A549 (cell line): ENCODE data around the gene IGF1R. TPM values are rescaled to one million over a fixed set of nuclear protein-coding genes. Genes with fewer than 3 reads are reported as not detected.
A peak's percentile ranks its signal among the peaks of the same experiment; 100 is the strongest.

Experiments
- ATAC-seq, 2 experiments: fragments of 200-7000 bp in 1 of 2; fragments of >200 bp in 1 of 2; cut with Nextera tagmentation in 1 of 2; cut with Tn5 transposase in 1 of 2; 3 replicates each; pipeline versions ENCODE4 v1.8.0 to v1.9.1; 2018 to 2020; ENCODE audit warnings: mild to moderate bottlenecking in 1 of 2, moderate library complexity in 1 of 2
- CTCF ChIA-PET: fragments of 300-600 bp; sonication (Branson Sonifier 250); formaldehyde crosslinking; extraction: SDS; loops from one replicate; lab custom pipeline; 2021; ENCODE audit warnings: antibody characterized with exemption, inconsistent platforms; lab: Yijun Ruan, JAX
- POLR2A ChIA-PET: fragments of 350-600 bp; formaldehyde crosslinking; extraction: SDS; loops from one replicate; lab custom pipeline; 2021; ENCODE audit warnings: antibody characterized with exemption, inconsistent platforms; lab: Yijun Ruan, JAX
- DNase-seq, 2 experiments: peaks; one replicate each; pipeline versions ENCODE4 v3.0.0 to v3.0.0-alpha.2; 2011 to 2016; ENCODE audit warnings: low read depth in 1 of 2, low spot score in 1 of 2
- FAIRE-seq: peaks from 2 replicates; lab custom pipeline; 2011; peaks lifted over from hg19 to GRCh38; lab: Jason Lieb, UNC
- H3K27ac ChIP-seq, 2 experiments: fragments of >200 bp; sonication (Bioruptor Twin); formaldehyde crosslinking; 3 replicates each; pipeline ENCODE4 v1.5.1; 2016 to 2017
- H3K4me1 ChIP-seq: fragments of >200 bp; sonication (Bioruptor Twin); formaldehyde crosslinking; 3 replicates; pipeline ENCODE4 v1.6.1; 2016
- H3K4me2 ChIP-seq: fragments of >200 bp; sonication (Bioruptor Twin); formaldehyde crosslinking; 3 replicates; pipeline ENCODE4 v1.6.1; 2016
- H3K4me3 ChIP-seq: fragments of >200 bp; sonication (Bioruptor Twin); formaldehyde crosslinking; 3 replicates; pipeline ENCODE4 v1.5.1; 2016
- H3K9me3 ChIP-seq: fragments of >200 bp; sonication (Bioruptor Twin); formaldehyde crosslinking; 3 replicates; pipeline ENCODE4 v1.6.1; 2016
- CBX2 ChIP-seq: fragments of 200-600 bp; sonication (generic); IDR thresholded peaks from 2 replicates; pipeline ENCODE4 v1.6.1; 2016; ENCODE audit warnings: low read depth, mild to moderate bottlenecking, borderline replicate concordance
- CBX8 ChIP-seq: fragments of 200-600 bp; sonication (generic); IDR thresholded peaks from 2 replicates; pipeline ENCODE4 v1.6.1; 2016
- CEBPB ChIP-seq, 2 experiments: fragments of >200 bp in 1 of 2; sonication (Bioruptor Twin) in 1 of 2; formaldehyde crosslinking in 1 of 2; IDR thresholded peaks; 2 replicates each; pipeline ENCODE4 v1.6.1; 2012 to 2016
- CHD2 ChIP-seq: fragments of 150-350 bp; IDR thresholded peaks from 2 replicates; pipeline ENCODE4 v1.6.1; 2014; ENCODE audit warnings: low read length; ENCODE audit not compliant: partially characterized antibody
- EHMT2 ChIP-seq: fragments of 200-600 bp; sonication (generic); IDR thresholded peaks from 2 replicates; pipeline ENCODE4 v1.6.1; 2016; ENCODE audit warnings: antibody characterized with exemption, low read depth, mild to moderate bottlenecking, moderate library complexity
- ESRRA ChIP-seq: fragments of 150-350 bp; IDR thresholded peaks from 2 replicates; pipeline ENCODE4 v1.6.1; 2014; ENCODE audit warnings: mild to moderate bottlenecking, low read length, borderline replicate concordance
- GATA3 ChIP-seq: IDR thresholded peaks from 2 replicates; pipeline ENCODE4 v1.6.1; 2012; ENCODE audit warnings: borderline replicate concordance
- HOXB5 ChIP-seq: fragments of 250-450 bp; sonication (Bioruptor Pico); IDR thresholded peaks from 2 replicates; pipeline ENCODE4 v1.5.0; 2020; ENCODE audit warnings: mild to moderate bottlenecking, moderate library complexity
- JUN ChIP-seq, 2 experiments: fragments of >200 bp; sonication (Bioruptor Twin); formaldehyde crosslinking; IDR thresholded peaks; 2 replicates in 1 of 2; 3 replicates in 1 of 2; pipeline ENCODE4 v1.6.1; 2016 to 2017
- KDM1A ChIP-seq: fragments of 200-600 bp; sonication (generic); IDR thresholded peaks from 2 replicates; pipeline ENCODE4 v1.6.1; 2016; ENCODE audit warnings: low read depth, mild to moderate bottlenecking
- KDM5A ChIP-seq: fragments of 200-600 bp; sonication (generic); IDR thresholded peaks from 2 replicates; pipeline ENCODE4 v1.6.1; 2016; ENCODE audit warnings: antibody characterized with exemption, mild to moderate bottlenecking
- MAFK ChIP-seq: fragments of 450-650 bp; IDR thresholded peaks from 2 replicates; pipeline ENCODE4 v1.6.1; 2014; ENCODE audit not compliant: partially characterized antibody
- MAZ ChIP-seq: fragments of 150-350 bp; IDR thresholded peaks from 2 replicates; pipeline ENCODE4 v1.6.1; 2014; ENCODE audit warnings: antibody characterized with exemption, low read depth, low read length, borderline replicate concordance
- MYC ChIP-seq: IDR thresholded peaks from 2 replicates; pipeline ENCODE4 v1.6.1; 2012; ENCODE audit warnings: mild to moderate bottlenecking, inconsistent platforms, low read length, improper control_type of control experiment, borderline replicate concordance
- NFE2L2 ChIP-seq: fragments of 150-350 bp; conservative IDR thresholded peaks from 2 replicates; pipeline ENCODE4 v1.6.1; 2014; ENCODE audit warnings: low read length
- POLR2AphosphoS2 ChIP-seq: conservative IDR thresholded peaks from 2 replicates; pipeline ENCODE4 v1.6.1; 2012; ENCODE audit warnings: low read length, improper control_type of control experiment, inconsistent platforms
- RNF2 ChIP-seq: fragments of 200-600 bp; sonication (generic); IDR thresholded peaks from 2 replicates; pipeline ENCODE4 v1.6.1; 2016; ENCODE audit warnings: low read depth, mild to moderate bottlenecking, antibody characterized with exemption, moderate library complexity, borderline replicate concordance
- SREBF2 ChIP-seq: fragments of 450-650 bp; IDR thresholded peaks from 2 replicates; pipeline ENCODE4 v1.6.1; 2014; ENCODE audit warnings: mild to moderate bottlenecking, moderate library complexity
- ZC3H11A ChIP-seq: fragments of 450-650 bp; IDR thresholded peaks from 2 replicates; pipeline ENCODE4 v1.6.1; 2014; ENCODE audit warnings: antibody characterized with exemption, mild to moderate bottlenecking
- ZFP36 ChIP-seq: fragments of 450-650 bp; IDR thresholded peaks from 2 replicates; pipeline ENCODE4 v1.6.1; 2014; ENCODE audit warnings: borderline replicate concordance; ENCODE audit not compliant: partially characterized antibody
- ZNF302 ChIP-seq: fragments of 250-450 bp; sonication (Bioruptor Pico); IDR thresholded peaks from 2 replicates; pipeline ENCODE4 v1.9.0; 2021; ENCODE audit warnings: inconsistent platforms, mild to moderate bottlenecking, moderate library complexity
- WGBS: methylation state at CpG from one replicate; pipeline ENCODE4 v1.1.6; 2017; ENCODE audit errors: missing lambda C conversion rate; 5-methylcytosine and 5-hydroxymethylcytosine counted together
- polyA plus RNA-seq, 4 experiments: library from polyadenylated mRNA; depleted of rRNA in 3 of 4; stranded (reverse); fragments of >200 nt; fragmentation: RNase III in 1 of 4; extraction: RNeasy Plus Mini Kit Qiagen cat#74134 plus additional on column Dnase treatment in 1 of 4; gene quantifications; 2 replicates in 3 of 4; 3 replicates in 1 of 4; pipeline ENCODE4 v1.2.3, GENCODE V29; 2011 to 2017
- TF ChIP-seq, protein P1 (sequence below): fragments of 150-350 bp; IDR thresholded peaks from 2 replicates; pipeline ENCODE4 v1.6.1; 2014; ENCODE audit warnings: low read depth, mild to moderate bottlenecking, low read length
- TF ChIP-seq, protein P2 (sequence below): fragments of 450-650 bp; IDR thresholded peaks from 2 replicates; pipeline ENCODE4 v1.6.1; 2014; ENCODE audit warnings: antibody characterized with exemption
- TF ChIP-seq, protein P3 (sequence below): fragments of >200 bp; sonication (Bioruptor Twin); formaldehyde crosslinking; IDR thresholded peaks from 2 replicates; pipeline ENCODE4 v1.6.1; 2016
- TF ChIP-seq, protein P4 (sequence below): fragments of >200 bp; sonication (Bioruptor Twin); formaldehyde crosslinking; IDR thresholded peaks from 3 replicates; pipeline ENCODE4 v1.6.1; 2016

The IGF1R gene
- polyA plus RNA-seq, 2 of the 4 experiments (the other 2 are of a cell fraction), result 42.6 to 69.5 TPM

DNA sequence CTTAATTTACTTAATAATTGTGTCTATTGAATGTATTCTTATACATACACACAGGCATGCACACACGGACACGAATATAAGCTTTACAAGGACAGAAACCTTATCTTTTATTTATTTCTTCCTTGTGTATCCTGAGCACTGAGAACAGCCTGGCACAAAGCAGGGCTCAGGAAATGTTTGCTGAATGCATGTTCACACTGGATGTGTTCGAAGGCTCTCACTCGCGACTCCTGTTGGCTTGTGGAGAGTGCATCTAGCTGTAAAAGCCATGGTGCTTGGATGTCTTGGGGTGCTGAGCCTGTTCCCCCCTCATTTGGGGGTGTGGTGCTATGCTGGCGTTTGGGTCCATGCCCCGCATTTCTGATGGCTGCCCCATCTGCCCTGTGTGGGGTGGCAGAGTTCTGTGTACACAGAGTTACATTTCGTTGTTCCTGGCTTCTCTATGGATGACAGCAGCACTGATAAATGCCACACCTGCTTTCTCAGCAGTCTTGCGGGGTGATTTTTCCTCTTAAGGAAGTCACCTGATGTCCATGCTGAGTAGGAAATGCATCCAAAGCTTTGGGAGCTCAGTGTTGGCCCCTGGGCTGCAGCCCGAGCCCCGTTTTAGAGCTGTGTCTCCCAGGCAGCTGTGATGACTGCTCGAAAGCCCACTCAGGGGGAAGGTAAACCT lies 148.5 kb downstream of the IGF1R start:
- no peak for TF ChIP-seq CBX2
- TF ChIP-seq, protein P1, sequence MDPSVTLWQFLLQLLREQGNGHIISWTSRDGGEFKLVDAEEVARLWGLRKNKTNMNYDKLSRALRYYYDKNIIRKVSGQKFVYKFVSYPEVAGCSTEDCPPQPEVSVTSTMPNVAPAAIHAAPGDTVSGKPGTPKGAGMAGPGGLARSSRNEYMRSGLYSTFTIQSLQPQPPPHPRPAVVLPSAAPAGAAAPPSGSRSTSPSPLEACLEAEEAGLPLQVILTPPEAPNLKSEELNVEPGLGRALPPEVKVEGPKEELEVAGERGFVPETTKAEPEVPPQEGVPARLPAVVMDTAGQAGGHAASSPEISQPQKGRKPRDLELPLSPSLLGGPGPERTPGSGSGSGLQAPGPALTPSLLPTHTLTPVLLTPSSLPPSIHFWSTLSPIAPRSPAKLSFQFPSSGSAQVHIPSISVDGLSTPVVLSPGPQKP, result no peak
- no peak for TF ChIP-seq CBX8
- no peak for TF ChIP-seq MAZ
- no peak for TF ChIP-seq ZNF302 (CRISPR knock-in tag)
- no peak for TF ChIP-seq ESRRA
- no peak for TF ChIP-seq ZC3H11A
- TF ChIP-seq MAFK, result no peak
- no peak for TF ChIP-seq NFE2L2
- no peak for TF ChIP-seq RNF2
- no peak for TF ChIP-seq MYC
- DNase-seq (no peak), FAIRE-seq (no peak), ATAC-seq (no peak)
- H3K27ac ChIP-seq, result peak overlapping the region in 1 of 2 experiments; percentile 89; a peak in 3 of 6 replicates
- H3K4me1 ChIP-seq, result peaks cover 98% of the 10 kb centered on the region
- 81% methylated on average over 12 of the region's 12 CpGs for WGBS
- ChIA-PET POLR2A (no interaction called here), CTCF (interaction anchor here (1.1 to 14.2 kb wide), 8 partner anchors 10 to 278 kb away, joined by 3 to 172 read pairs (median 5); no protein-coding TSS in a partner anchor)
- no peak overlapping the region for H3K4me3 ChIP-seq
- no peaks in the 10 kb centered on the region for H3K9me3 ChIP-seq
- H3K4me2 ChIP-seq, result peak overlapping the region; percentile 0; the same call in 1 of the 3 replicates

DNA sequence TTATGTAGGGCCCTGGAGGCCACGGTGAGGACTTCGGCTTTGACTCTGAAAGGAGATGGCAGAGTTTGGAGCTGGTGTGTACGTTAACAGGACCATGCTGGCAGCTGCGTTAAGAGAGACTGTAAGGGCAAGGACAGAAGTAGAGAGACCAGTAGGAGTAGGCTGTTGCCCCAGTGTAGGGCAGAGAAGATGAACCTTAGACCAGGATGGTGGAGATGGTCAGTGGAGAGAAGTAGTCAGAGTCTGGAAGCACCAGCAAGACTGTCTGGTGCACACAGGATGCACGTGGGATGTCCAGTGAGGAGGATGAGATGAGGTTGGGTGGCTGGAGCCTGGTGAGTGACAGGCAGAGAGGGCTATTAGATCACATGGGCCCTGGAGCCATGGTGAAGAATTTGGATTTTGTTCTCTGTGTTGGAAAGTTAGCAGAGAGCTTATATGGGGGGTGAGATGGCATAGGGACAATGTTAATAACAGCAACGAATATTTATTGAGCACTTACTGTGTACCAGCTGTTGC lies 150.1 kb downstream of the IGF1R start:
- H3K4me3 ChIP-seq, result no peak overlapping the region
- H3K27ac ChIP-seq, result peak overlapping the region; percentile 87 to 89
- ChIA-PET CTCF (interaction anchor here (1.0 to 14.2 kb wide), 11 partner anchors 8 to 279 kb away, joined by 3 to 172 read pairs (median 4); no protein-coding TSS in a partner anchor), POLR2A (interaction anchor here (0.6 to 1.6 kb wide), 3 partner anchors 8 to 145 kb away, joined by 3 to 4 read pairs (median 3); no protein-coding TSS in a partner anchor)
- H3K4me1 ChIP-seq, result peaks cover 98% of the 10 kb centered on the region
- ATAC-seq, result peak; percentile 5 to 6; a peak in 2 of 6 replicates
- TF ChIP-seq POLR2AphosphoS2 (0 out of 2 replicates have a peak, but pooled peaks have one; percentile 53), KDM1A (no peak)
- TF ChIP-seq, protein P2, sequence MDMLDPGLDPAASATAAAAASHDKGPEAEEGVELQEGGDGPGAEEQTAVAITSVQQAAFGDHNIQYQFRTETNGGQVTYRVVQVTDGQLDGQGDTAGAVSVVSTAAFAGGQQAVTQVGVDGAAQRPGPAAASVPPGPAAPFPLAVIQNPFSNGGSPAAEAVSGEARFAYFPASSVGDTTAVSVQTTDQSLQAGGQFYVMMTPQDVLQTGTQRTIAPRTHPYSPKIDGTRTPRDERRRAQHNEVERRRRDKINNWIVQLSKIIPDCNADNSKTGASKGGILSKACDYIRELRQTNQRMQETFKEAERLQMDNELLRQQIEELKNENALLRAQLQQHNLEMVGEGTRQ, result 0 out of 2 replicates have a peak, but pooled peaks have one; percentile 3
- 81% methylated on average over 6 of the region's 6 CpGs for whole genome bisulfite sequencing
- H3K9me3 ChIP-seq, result no peaks in the 10 kb centered on the region
- no peak for FAIRE-seq
- no peak for DNase-seq
- H3K4me2 ChIP-seq, result peak overlapping the region; percentile 89

DNA sequence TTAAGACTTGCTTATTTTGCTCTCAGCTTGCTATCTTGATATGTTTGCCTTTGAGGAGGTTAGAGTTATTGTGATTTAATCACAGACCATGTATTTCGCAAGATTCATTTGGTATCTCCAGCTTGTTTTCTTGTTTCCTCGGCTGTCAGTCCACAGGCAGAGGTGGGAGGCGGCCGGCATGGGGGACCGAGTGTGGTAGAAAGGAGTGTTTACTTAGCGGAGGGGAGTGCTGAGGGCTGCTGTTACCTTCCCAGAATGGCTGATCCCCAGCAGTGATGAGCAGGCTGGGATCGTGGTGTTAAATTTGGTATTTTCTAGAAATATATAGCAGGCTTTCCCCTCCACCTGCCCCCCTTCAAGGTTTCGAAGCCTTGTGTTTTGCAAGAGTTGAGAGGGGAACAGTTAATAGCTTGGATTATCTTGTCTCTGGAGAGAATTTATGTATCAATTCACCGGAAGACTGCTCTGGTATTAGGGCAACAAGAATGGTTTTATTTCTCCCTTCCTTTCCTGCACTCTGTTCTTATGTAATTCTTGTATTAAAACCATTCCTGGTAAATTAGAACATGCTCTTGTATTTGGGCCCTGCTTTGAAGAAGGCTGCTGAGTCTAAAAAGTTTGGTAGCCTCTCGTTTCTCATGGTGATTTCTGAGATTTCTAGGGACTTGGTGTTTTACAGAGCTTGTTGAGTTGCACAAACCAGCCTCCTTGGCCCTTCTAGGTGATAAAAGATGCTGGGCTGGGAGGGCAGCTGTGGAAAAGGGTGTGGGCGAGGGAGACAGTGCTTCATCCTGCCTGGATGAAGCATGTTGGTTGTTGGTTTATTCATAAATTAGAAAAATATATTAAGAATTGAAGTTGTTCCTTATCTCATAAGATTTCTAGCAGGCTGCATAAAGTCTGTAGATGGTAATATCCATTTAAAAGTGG lies 151.4 kb downstream of the IGF1R start:
- ATAC-seq, result peak; percentile 37 to 59; a peak in 5 of 6 replicates
- peak overlapping the region; percentile 89 for H3K4me2 ChIP-seq
- DNase-seq, result peak; percentile 57 to 61
- peak overlapping the region; percentile 17 for H3K4me3 ChIP-seq
- ChIA-PET POLR2A (interaction anchor here (0.5 to 1.6 kb wide), 3 partner anchors 10 to 215 kb away, joined by 3 to 4 read pairs (median 3); no protein-coding TSS in a partner anchor), CTCF (interaction anchor here (0.8 to 14.2 kb wide), 14 partner anchors 8 to 301 kb away, joined by 3 to 172 read pairs (median 4); partner anchors contain the start of gene IGF1R)
- FAIRE-seq, result peak; percentile 49
- WGBS, result 3% methylated on average over 11 of the region's 11 CpGs
- H3K4me1 ChIP-seq, result peaks cover 98% of the 10 kb centered on the region
- H3K27ac ChIP-seq, result peak overlapping the region; percentile 87 to 89
- H3K9me3 ChIP-seq, result no peaks in the 10 kb centered on the region
- TF ChIP-seq ESRRA (no peak), SREBF2 (no peak), HOXB5 (CRISPR knock-in tag) (no peak), CEBPB (IDR thresholded peaks at IDR 0.05) (peak; percentile 76 to 91; a peak in 3 of 4 replicates), CHD2 (no peak), CBX8 (no peak), KDM5A (no peak), GATA3 (peak; percentile 63; the same call in 1 of the 2 replicates), JUN (IDR thresholded peaks at IDR 0.05) (peak in 1 of 2 experiments; percentile 26; a peak in 1 of 5 replicates), ZFP36 (no peak), EHMT2 (no peak)
- TF ChIP-seq, protein P3, sequence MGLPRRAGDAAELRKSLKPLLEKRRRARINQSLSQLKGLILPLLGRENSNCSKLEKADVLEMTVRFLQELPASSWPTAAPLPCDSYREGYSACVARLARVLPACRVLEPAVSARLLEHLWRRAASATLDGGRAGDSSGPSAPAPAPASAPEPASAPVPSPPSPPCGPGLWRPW, result no peak
- TF ChIP-seq, protein P1, result no peak
- TF ChIP-seq, protein P4, sequence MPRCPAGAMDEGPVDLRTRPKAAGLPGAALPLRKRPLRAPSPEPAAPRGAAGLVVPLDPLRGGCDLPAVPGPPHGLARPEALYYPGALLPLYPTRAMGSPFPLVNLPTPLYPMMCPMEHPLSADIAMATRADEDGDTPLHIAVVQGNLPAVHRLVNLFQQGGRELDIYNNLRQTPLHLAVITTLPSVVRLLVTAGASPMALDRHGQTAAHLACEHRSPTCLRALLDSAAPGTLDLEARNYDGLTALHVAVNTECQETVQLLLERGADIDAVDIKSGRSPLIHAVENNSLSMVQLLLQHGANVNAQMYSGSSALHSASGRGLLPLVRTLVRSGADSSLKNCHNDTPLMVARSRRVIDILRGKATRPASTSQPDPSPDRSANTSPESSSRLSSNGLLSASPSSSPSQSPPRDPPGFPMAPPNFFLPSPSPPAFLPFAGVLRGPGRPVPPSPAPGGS, result no peak
